GM11168 (cell line): Measurements from ENCODE around the gene CFAP221.

Experiments used
- in situ Hi-C: fragments of 300-500 bp; cut with MboI; formaldehyde crosslinking; loops from one replicate; pipeline ENCODE4 v1.12.0; 2022; ENCODE audit warnings: low sequenced_read_pairs; ENCODE audit not compliant: unreplicated experiment

CFAP221 gene

DNA sequence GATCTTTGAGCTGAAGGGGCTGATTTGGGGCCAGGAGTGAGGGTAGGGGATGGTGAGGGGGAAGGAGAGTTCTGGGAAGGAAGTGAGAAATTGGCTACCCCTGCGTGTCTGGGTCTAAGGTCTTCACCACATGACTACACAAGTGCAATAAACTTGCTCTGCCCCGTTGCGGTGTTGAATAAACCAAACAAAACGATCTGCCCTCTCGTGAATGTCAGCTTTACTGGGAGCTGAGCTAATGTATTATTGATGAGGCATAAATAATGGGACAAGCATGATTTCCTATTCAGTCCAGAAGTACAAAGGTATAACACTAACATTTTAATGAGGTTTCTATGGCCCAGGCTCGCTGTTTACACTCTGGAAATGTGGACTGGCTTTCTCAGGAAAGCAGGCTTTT lies 8.0 kb upstream of the CFAP221 start:
- in situ Hi-C loops: no loop called here

- in situ Hi-C loops: no loop called here
Observed at GRCh38 chr2:119536707-119537106, 7.5 kb upstream of the CFAP221 start.

GRCh38 chr2:119537792-119538191 lies 6.5 kb upstream of the CFAP221 start:
- in situ Hi-C loops: no loop called here

DNA sequence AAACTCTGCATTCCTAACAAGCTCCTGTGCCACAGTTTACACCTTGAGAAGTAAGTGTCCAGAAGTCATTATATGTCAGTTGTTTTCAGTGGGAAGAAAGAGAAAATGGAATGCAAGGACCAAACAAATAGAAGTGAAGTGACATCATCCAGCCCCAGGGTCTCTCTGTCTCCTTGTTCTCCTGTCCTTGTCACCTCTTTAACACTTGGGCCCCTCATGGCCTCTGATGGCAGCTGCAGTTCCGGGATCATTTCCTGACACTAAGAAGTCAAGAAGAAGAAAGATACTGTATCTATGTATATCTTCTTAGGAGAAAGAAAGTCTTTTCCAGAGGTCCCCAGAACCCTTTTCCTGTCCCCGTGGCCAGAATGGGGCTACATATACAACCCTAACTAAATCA lies 2.8 kb upstream of the CFAP221 start:
- in situ Hi-C loops: no loop called here

DNA sequence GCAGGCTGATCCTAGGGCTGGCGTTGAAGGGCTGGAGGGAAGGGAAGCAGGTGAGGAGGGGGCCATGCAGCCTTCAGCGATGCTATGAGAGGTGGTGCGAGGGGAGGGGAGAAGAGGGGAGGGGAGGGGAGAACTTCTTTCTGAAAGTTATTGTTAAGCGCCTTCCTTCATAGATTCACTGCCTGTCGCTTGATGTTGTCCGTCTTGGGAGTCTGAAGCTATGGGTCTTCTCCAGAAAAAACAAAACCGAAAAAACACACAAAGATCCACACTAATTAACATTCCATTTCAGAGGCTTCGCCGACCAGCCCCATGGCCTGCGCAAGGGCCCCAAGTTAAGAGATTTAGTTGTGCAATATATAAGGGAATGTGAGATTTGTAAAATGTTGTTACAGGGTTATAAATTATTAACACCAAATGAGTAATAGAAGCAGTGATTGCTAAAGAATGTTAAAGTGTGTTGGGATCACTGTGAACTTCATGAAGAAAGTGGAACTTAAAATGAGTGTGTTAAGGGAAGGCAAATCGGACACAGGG lies 758 bp downstream of the CFAP221 start:
- in situ Hi-C loops: no loop called here

- in situ Hi-C loops: no loop called here
Observed at GRCh38 chr2:119545754-119546446, 1.7 kb downstream of the CFAP221 start.

- in situ Hi-C loops: no loop called here
Observed at GRCh38 chr2:119546447-119546767, 2.2 kb downstream of the CFAP221 start.

DNA sequence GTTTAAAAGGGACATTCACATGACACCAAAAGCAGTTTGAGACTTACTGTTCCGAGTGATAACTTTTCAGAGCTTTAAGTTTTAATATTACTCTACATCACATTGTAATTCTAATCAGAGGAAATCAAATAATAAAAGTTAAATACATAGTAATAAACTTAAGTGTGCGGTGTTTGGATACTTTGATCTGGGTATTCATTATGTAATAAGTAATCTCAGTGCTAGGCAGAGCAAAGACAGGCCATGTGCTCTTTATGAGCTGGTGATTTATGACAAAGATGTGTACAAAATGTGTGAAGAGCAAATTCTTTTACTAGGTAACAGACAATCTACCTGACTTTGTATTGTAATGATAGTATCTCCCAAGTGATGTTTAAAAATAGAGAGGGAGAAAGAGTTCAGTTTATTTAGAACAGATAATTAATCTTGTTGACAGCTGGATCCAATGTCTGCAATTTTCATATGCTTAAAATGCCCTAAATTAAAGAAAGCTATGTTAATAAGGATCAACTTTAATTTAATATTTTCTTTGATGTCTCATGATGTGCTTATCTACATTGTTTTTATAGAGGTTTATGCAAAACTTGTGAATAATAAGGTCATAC lies 4.4 kb downstream of the CFAP221 start:
- in situ Hi-C loops: no loop called here

GRCh38 chr2:119549241-119549640 lies 5.0 kb downstream of the CFAP221 start:
- in situ Hi-C loops: no loop called here

DNA sequence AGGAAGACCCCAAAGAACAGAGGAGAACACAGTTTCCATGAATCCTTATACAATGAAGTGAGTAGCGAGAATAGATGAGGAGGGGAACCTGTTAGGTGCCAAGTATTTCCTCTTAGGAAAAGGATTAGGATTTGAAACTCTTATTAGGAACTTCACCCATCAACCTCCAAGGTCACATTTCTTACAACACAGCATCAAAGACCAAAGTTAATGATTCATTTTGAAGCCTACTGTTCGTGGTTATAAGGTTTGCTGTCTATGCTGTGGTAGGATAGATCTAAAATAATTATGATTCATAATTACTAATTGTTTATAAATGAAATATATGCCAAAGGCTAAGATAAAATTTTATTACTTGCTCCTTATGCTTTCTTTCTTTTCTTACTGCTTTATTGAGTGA lies 6.1 kb downstream of the CFAP221 start:
- in situ Hi-C loops: no loop called here

- in situ Hi-C loops: no loop called here
Observed at GRCh38 chr2:119550856-119551255, 6.6 kb downstream of the CFAP221 start.

GRCh38 chr2:119552902-119553301 lies 8.7 kb downstream of the CFAP221 start:
- in situ Hi-C loops: no loop called here

DNA sequence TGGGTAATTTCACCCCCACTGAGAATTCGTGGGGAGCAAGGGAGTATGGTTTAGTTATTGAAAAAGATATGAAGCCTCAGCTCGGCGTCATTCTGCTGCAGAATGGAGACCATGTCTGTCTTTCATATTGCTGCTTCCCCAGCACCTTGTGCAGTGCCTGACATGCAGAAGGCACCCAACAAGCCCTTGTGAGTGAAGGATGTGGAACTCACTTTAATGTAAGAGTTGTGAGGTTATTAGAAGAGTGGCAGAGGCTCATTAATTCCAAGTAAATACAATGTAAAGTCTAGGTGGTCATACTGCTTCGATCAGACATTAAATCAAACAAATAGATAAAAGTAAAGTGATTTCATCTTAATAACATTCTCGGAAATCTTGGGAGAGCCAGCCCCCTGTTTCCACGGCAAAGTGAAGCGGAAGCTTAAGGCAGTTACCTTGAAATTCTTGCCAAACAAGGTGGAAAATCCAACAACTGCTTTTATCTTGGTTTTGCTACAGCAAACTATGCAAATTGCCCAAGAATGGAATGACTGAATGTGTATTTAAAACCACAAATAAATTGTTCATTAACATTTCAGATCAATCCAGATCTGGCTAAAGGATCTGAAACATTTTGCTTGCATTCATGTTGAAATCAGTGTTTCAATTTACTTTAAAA lies 9.6 kb downstream of the CFAP221 start:
- in situ Hi-C loops: no loop called here

GRCh38 chr2:119565481-119565880 lies 21.2 kb downstream of the CFAP221 start:
- in situ Hi-C loops: no loop called here

- in situ Hi-C loops: no loop called here
Observed at GRCh38 chr2:119567292-119567691, 23.0 kb downstream of the CFAP221 start.

DNA sequence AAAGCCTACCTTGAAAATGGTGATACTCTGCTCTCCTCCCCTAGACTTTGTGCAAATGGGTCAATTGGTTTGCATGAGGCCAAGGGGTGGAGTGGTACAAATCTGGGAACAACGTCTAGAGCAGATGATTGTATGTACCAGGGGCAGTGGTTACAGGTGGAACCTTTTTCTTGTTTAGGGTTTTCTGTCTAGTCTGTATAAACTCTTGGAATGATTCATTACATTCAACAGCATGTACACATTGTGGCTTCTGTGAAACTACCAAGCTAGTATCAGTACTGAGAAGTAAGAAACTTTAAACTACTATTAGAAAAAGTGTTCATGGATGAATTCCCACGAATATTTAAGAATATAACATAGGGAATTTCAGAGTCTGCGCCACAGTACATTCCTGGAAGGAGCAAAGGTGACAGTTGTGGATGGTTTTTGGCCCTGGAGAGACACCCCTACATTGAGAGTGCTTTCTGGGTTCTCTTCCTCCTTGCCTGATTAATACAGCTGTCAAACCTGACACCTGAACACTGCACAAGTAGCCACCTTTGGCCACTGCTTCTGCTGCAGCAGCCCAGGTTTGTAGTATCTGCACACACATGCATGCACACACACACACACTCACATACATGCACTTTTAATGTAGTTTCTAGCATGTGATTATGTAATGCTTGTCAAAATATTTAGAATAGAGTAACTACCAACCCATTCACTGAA lies 30.0 kb downstream of the CFAP221 start:
- in situ Hi-C loops: no loop called here

GRCh38 chr2:119574864-119575263 lies 30.6 kb downstream of the CFAP221 start:
- in situ Hi-C loops: no loop called here

- in situ Hi-C loops: no loop called here
Observed at GRCh38 chr2:119575439-119575838, 31.2 kb downstream of the CFAP221 start.

- in situ Hi-C loops: no loop called here
Observed at GRCh38 chr2:119579424-119580295, 35.4 kb downstream of the CFAP221 start.

DNA sequence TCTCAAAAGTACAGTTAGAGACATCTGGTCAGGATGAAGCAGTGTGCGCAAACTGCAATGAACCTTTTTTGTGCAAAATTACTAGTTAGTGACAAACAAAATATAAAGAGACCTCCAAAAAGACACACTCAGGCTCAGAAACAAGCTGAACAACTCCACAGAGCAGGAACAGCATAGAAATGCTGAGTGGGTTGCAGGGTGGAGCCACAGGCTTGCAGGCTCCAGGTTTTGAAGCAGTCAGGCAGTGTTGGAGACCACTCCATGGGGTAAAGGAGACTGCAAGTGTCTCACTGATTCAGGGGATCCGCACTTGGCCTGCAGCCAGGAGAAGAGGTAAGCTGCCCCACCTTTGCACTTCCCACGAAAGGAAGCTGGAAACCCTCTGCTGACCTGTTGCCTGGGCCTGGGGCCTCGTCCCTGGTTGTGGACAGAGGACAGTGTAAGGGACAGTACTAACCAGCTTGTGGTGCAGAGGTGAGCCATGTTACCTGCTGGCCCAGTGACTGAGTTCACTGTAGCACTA lies 36.4 kb downstream of the CFAP221 start:
- in situ Hi-C loops: no loop called here
